ENCODE data around the gene RAI1. TPM values are rescaled to one million over a fixed set of nuclear protein-coding genes. Genes with fewer than 3 reads are reported as not detected.
A peak's percentile ranks its signal among the peaks of the same experiment; 100 is the strongest.

RAI1 gene
- total and polyA plus RNA-seq, 2 of the 8 experiments (the other 6 are each of a cell fraction or from before 2014, with no cell fraction given) = 0.39 to 1.2 TPM

DNA sequence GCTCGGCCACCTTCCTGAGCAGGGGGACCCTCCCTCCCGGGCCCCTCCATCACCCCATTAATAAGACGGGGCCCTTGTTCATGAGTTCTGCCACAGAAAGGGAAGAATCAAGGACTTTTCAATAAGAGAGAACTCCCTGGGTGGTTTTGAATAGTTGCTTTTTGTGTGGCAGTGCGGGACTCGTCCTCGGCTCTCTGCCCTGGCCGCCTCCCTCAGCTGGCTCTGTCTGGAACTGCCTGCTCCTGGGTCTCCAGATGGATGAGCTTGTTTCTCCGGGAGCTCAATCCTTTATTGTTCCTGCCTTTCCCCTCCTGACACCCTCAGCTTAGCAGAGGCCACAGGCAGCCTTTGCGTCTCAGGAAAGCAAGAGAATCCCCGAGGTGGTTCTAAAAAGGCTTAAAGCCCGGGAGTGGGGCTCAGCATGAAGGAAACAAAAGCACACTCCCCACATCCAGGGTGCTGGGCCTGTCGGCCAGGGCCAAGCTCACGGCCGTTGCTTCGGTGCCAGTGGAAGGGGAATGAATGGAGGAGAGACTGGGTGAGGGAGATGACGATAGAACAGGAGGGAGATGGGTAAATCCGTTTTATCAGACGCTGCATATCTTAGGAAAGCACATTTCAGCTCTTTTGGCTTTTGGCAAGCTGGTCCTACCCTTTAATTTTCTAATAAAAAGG, 60.2 kb downstream of the RAI1 start:
- peak overlapping the region in 1 of 4 experiments; percentile 34; a peak in 2 of 7 replicates for H3K9ac ChIP-seq (replicated peaks in 1 of 4; ENCODE audit: extremely low read depth in 1 of 4, low read depth in 3 of 4, low read length in 3 of 4)
- peak overlapping the region; percentile 38 for H4K91ac ChIP-seq (replicated peaks; ENCODE audit: insufficient read length, low read length)
- peak; percentile 57 for FAIRE-seq
- peak overlapping the region in 2 of 4 experiments; percentile 14 to 32; a peak in 3 of 8 replicates for H3K4me3 ChIP-seq (ENCODE audit: extremely low read depth in 1 of 4, insufficient read depth in 2 of 4, low read depth in 3 of 4, low read length in 4 of 4)
- H3K18ac ChIP-seq (ENCODE audit: extremely low read depth, low read length) = no peak overlapping the region; the same call in 1 of the 2 replicates
- CTCF ChIA-PET (ENCODE audit: partially characterized antibody) = interaction anchor here (0.9 to 6.1 kb wide), 24 partner anchors 8 to 460 kb away, joined by 3 to 79 read pairs (median 5); no protein-coding TSS in a partner anchor
- H4K8ac ChIP-seq (ENCODE audit: extremely low read depth, insufficient read depth, low read length) = 0 out of 2 replicates have a peak overlapping the region, but pooled peaks have one; percentile 16
- 0 out of 2 replicates have a peak overlapping the region, but pooled peaks have one; percentile 55 for H2BK12ac ChIP-seq (ENCODE audit: low read depth, low read length)
- H2AFZ ChIP-seq (ENCODE audit: low read length) = peak overlapping the region; percentile 54
- H3K27me3 ChIP-seq (replicated peaks in 1 of 4; ENCODE audit: control insufficient read depth in 3 of 4, extremely low read depth in 1 of 4, insufficient read depth in 3 of 4, low read length in 3 of 4) = peaks cover 0 to 15% (median 6%) of the 10 kb centered on the region in 4 experiments; a peak in 5 of 7 replicates
- H3K4ac ChIP-seq (replicated peaks; ENCODE audit: insufficient read length, low read depth, low read length) = no peak overlapping the region
- no peak overlapping the region for H2BK20ac ChIP-seq (ENCODE audit: low read length)
- H3K9me3 ChIP-seq (ENCODE audit: insufficient read depth in 2 of 2, low read depth in 1 of 2, low read length in 1 of 2) = no peaks in the 10 kb centered on the region
- H3K79me1 ChIP-seq (ENCODE audit: low read depth, low read length) = no peaks in the 10 kb centered on the region
- H3K23ac ChIP-seq (ENCODE audit: insufficient read length) = no peak overlapping the region
- WGBS, 2 experiments (ENCODE audit: extremely low coverage in 1 of 2, insufficient coverage in 1 of 2, insufficient read length in 1 of 2, insufficient replicate concordance in 2 of 2, low coverage in 1 of 2, low lambda C conversion rate in 2 of 2, missing lambda C conversion rate in 1 of 2) = 47% methylated on average over 18 of the region's 18 CpGs; no CpG with 5 or more reads in 1 of the 2 experiments
- H3K36me3 ChIP-seq (ENCODE audit: control insufficient read depth in 2 of 4, insufficient read depth in 4 of 4, low read length in 3 of 4) = no peaks in the 10 kb centered on the region
- H3K27ac ChIP-seq (ENCODE audit: low read depth, low read length) = no peak overlapping the region
- DNase-seq (ENCODE audit: low read depth in 1 of 2, low spot score in 2 of 2) = peak in 1 of 2 experiments; percentile 66
- H2BK15ac ChIP-seq (ENCODE audit: low read length) = peak overlapping the region; percentile 37; the same call in 1 of the 2 replicates
- peaks cover 7 to 39% (median 29%) of the 10 kb centered on the region in 4 experiments for H3K4me1 ChIP-seq (replicated peaks in 1 of 4; ENCODE audit: control insufficient read depth in 3 of 4, insufficient read depth in 4 of 4, low read length in 3 of 4)
- H3K4me2 ChIP-seq (ENCODE audit: insufficient read depth in 1 of 2, low read depth in 2 of 2, low read length in 2 of 2) = peak overlapping the region; percentile 53 to 66
- H2BK120ac ChIP-seq (replicated peaks; ENCODE audit: low read depth, low read length) = no peak overlapping the region
- POLR2A ChIA-PET (ENCODE audit: partially characterized antibody) = interaction anchor here (0.7 to 3.8 kb wide), 3 partner anchors 8 to 90 kb away, joined by 3 to 13 read pairs (median 4); no protein-coding TSS in a partner anchor
- no peaks in the 10 kb centered on the region for H3K79me2 ChIP-seq (ENCODE audit: control insufficient read depth in 1 of 2, insufficient read depth in 2 of 2, low read length in 2 of 2)
- no peaks in the 10 kb centered on the region for H3K23me2 ChIP-seq (ENCODE audit: low read depth, low read length)
- no peak overlapping the region for H3K14ac ChIP-seq (ENCODE audit: insufficient read length)
- H3K56ac ChIP-seq (replicated peaks; ENCODE audit: insufficient read length, low read depth, low read length) = no peak overlapping the region
- H2AK5ac ChIP-seq (ENCODE audit: low read depth, low read length) = no peak overlapping the region
- no peaks in the 10 kb centered on the region for H4K20me1 ChIP-seq (replicated peaks in 1 of 2; ENCODE audit: control insufficient read depth in 1 of 2, insufficient read depth in 2 of 2, low read length in 2 of 2)
- no peak overlapping the region for H4K5ac ChIP-seq (ENCODE audit: insufficient read length, low read depth, low read length)
- TF ChIP-seq ASH2L (IDR thresholded peaks at IDR 0.05; ENCODE audit: low read length) (no peak), TAF1 (IDR thresholded peaks at IDR 0.05; ENCODE audit: low read depth, low read length) (0 out of 2 replicates have a peak, but pooled peaks have one; percentile 46), HDAC2 (IDR thresholded peaks at IDR 0.05; ENCODE audit: borderline replicate concordance in 1 of 2, low read depth in 2 of 2, low read length in 2 of 2) (no peak), NRF1 (IDR thresholded peaks at IDR 0.05; ENCODE audit: low read depth, low read length) (no peak), POLR2A (IDR thresholded peaks at IDR 0.05; ENCODE audit: control extremely low read depth in 1 of 2, low read depth in 2 of 2, low read length in 2 of 2) (0 out of 3 replicates have a peak, but pooled peaks of 1 of the 2 experiments have one; percentile 17), RAD21 (IDR thresholded peaks at IDR 0.05 in 1 of 2, conservative IDR thresholded peaks at IDR 0.05 in 1 of 2; ENCODE audit: low read depth in 2 of 2, low read length in 2 of 2) (peak in 1 of 2 experiments; percentile 2; a peak in 2 of 4 replicates)
- TF ChIP-seq, protein P1, sequence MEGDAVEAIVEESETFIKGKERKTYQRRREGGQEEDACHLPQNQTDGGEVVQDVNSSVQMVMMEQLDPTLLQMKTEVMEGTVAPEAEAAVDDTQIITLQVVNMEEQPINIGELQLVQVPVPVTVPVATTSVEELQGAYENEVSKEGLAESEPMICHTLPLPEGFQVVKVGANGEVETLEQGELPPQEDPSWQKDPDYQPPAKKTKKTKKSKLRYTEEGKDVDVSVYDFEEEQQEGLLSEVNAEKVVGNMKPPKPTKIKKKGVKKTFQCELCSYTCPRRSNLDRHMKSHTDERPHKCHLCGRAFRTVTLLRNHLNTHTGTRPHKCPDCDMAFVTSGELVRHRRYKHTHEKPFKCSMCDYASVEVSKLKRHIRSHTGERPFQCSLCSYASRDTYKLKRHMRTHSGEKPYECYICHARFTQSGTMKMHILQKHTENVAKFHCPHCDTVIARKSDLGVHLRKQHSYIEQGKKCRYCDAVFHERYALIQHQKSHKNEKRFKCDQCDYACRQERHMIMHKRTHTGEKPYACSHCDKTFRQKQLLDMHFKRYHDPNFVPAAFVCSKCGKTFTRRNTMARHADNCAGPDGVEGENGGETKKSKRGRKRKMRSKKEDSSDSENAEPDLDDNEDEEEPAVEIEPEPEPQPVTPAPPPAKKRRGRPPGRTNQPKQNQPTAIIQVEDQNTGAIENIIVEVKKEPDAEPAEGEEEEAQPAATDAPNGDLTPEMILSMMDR (IDR thresholded peaks at IDR 0.05; ENCODE audit: control extremely low read depth in 1 of 3, insufficient read depth in 1 of 3, low read depth in 1 of 3, low read length in 3 of 3) = peak in 1 of 3 experiments; percentile 5; a peak in 1 of 4 replicates
- peak overlapping the region; percentile 47; the same call in 1 of the 2 replicates for H2BK5ac ChIP-seq (ENCODE audit: low read depth, low read length)

All from H1 (cell line).